HG02571 (cell line): Measurements from ENCODE around the gene HIC2.
"Not testable (repeated sequence)": the region's sequence is repeated elsewhere in the genome, so short reads cannot be mapped to it uniquely, and the experiment has no call there.

ENCODE experiments used
- ATAC-seq: cut with Tn5 transposase; IDR thresholded peaks from one replicate; pipeline ENCODE4 v1.9.1; 2021; ENCODE audit warnings: mild to moderate bottlenecking, moderate library complexity; ENCODE audit not compliant: unreplicated experiment

Gene HIC2

DNA sequence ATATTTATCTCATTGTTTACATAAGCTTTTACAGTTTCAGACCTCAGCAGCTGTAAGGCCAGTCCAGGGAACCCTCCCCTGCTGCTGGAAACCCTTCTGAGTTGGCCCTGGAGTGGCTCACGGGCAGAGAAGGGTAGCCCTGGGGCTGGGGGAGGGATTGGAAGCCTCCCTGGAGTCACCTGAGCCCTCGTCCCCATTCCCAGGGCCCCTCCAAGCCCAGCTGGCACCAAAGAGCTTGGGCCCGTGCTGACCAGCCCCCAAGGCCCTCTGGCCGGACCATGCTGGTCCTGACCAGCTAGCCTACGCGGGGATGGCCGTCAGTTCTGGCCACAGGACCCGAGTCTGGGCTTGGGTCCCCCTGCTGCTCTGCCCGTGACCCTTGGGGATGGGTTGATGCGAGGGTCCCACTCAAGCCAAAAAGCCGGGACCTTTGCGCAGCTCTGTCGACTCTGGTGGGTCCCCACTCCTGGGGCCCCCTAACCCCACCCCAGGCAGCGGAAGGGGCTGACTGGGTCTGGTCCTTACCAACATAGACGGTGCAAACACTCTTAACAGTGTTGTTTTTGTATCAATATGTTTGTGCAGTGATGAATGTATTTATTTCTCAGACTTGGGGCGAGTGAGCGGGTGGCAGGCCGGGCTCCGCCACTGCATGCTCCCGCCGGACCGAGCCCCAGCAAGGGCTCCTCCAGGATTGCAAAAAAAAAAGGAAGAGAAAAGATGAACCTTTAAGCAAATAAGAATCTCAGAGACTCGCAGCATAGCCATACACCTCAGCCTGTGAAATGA lies 32.6 kb downstream of the HIC2 start:
- no peak for ATAC-seq

DNA sequence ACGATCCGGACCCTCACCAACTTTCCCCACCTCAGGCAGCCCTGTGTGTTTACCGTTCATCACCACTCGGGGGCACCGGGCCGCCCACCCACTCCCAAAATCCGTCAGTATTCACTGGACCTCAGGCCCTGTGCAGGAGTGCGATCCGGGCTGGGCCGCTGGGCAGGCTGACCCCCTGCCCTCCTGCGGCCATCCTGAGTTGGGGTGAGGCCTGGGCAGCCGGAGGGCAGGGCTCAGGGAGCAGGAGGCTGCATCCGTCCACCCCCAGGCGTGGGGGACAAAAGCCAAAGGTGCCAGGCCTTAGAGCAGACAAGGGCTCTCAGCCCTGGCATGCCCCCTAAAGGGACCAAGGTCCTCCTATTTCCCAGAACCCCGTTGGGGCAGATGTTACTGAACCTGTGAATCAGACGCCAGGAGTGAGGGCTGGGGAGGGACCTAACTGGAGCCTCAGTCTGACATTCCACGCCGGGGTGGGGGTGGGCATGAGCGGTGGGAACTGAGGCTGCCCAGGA lies 33.2 kb downstream of the HIC2 start:
- ATAC-seq: no peak

DNA sequence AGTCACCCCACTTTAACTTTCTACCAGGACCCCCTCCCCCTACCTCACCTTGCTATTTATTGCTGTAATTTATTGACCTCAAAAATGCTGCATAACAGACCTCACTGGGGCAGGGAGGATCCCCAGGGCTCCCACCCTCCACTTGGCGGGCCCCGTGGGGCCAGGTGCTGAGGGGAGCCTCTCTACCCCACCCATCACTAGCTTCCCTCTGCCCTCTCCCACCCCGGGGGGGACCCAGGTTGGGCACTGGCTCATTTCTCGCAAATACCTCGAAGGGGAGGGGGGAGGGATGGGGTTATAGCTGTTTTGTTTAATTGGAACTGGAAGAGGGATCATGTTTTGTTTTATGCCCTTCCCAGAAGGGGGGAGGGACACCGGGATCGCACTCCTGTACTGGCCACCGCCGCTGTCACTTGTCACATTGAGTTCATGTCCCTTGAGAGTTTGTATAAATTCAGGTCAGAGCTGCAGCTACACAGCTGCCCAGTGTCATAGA lies 33.7 kb downstream of the HIC2 start:
- no peak for ATAC-seq

DNA sequence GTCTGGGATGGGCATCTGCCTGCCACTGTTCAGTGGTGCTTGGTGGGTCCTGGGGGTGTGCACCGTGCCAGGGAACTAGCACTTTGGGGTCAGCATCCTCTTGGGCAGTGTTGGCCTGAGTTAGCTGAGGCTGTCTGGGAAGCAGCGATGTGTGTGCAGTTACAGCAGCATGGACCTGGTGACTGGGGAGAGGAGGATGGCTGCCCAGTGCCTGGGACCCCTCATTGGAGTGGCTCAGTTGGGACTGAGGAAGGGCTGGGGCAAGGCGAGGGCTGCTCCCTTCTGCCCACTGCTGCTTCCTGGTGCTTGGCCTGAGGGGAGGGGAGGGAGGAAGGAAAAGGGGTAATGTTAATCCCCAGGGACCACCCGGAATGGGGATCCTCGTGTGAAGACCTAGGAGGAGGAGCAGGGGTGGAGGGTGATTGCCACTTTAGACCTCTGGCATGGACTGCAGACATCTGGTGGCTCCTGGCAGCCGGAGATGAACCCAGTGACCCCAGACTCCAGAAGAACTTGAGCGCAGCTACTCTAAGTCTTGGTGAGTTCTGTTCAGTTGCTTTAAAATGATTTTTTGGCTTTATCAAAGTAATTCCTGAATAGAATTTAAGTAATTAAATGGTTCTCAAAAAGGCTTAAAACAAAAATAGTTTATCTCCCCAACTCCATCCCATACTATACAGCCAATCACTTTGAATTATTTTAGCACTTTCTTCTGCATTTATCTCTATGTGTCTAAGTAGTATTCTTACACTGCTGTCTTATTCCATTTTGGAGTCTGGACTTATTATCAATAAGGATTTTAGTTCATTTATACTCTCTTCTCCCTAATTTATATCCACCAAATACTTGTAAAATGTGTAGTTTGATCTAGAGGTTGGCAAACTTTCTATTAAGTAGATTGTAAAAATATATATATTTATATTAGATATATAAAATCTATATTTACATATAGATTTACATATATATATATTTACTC lies 34.7 kb downstream of the HIC2 start:
- no peak for ATAC-seq

DNA sequence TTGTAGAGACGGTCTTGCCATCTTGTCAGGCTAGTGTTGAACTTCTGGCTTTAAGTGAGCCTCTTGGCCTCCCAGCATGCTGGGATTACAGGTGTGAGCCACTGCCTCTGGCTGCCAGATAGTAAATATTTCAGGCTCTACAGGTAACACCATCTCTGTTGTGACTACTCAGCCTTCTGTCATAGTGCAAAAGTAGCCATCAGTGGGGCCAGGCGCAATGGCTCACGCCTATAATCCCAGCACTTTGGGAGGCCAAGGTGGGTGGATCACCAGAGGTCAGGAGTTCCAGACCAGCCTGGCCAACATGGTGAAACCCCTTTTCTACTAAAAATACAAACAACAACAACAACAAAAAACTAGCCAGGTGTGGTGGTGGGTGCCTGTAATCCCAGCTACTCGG lies 35.5 kb downstream of the HIC2 start:
- not testable (repeated sequence) for ATAC-seq

DNA sequence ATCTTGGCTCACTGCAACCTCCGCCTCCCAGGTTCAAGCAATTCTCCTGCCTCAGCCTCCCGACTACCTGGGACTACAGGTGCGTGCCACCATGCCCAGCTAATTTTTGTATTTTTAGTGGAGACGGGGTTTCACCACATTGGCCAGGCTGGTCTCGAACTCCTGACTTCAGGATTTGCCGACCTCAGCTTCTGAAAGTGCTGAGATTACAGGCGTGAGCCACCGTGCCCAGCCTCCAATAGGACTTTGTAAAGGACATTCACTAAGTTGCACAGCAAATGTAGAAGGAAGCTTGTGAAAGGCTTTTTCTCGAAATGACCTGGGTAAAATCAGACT lies 37.8 kb downstream of the HIC2 start:
- ATAC-seq: not testable (repeated sequence)

DNA sequence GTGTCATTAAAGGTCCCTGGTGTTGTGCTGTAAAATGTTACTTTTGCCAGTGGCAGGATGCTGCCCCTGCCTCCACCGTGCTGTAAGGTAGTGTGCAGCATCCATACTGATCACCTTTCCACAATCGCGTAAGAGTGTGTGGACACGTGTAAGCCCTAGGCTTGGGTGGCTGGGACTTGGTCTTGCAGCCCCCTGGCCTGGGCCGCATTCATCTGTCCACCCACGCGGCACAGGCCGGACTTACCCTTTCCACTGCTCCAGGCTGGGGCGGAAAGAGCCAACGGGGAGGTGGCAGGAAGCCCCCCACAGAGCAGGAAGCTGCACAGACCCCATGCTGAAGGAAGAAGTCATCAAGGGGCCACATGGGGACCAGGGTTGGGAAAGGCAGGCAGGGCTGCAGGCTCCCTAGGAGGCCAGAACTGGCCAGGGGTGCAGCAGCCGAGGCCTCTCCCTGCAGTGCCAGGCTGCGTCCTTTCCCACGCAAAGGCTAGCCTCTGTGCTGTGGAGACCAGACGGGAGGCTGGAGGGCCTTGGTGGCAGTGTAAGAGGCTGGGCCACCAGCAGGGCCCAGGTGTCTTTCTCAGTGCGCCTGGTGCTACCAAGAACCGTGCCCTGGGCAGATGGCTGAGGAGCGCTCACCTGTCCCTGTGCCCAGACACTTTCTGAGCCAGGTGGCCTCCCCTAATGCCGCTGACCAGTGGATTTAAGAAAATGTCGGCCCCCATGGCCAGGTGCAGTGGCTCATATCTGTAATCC lies 38.3 kb downstream of the HIC2 start:
- ATAC-seq: no peak

DNA sequence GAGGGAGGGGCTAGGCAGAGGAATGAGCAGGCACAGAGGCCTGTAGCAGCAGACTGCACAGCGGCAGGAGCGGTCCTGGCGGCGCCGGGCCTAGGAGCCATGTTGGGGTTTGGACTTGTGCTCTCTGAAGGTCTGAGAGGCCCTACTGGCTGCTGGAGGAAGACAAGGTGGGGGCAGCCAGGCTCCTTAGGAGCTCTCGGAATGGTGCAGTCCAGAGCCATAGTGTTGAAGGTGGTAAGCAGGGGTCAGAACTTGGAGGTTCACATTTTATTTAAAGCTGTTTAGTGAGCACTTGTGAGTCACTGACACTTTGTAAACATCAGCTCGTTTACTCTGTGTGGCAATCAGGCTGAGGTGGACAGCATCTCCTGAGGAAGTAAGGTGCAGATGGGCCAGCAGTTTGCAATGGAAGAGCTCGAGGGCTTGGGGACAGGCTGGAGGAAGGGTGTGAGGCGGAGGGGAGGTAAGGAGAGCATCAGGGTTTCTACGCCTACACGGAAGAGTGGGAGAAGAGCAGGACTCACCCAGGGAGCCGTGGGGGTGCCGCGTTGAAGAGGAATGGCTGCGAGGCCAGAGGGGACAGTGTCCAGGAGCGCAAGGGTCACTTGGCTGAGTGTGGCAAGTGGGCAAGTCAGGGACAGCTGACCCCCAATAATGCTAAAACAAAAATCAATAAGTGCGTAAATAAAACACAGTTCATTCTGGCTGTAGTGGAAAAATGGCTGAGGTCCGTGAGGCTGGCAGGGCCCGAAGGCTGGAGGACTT lies 40.0 kb downstream of the HIC2 start:
- ATAC-seq: no peak

DNA sequence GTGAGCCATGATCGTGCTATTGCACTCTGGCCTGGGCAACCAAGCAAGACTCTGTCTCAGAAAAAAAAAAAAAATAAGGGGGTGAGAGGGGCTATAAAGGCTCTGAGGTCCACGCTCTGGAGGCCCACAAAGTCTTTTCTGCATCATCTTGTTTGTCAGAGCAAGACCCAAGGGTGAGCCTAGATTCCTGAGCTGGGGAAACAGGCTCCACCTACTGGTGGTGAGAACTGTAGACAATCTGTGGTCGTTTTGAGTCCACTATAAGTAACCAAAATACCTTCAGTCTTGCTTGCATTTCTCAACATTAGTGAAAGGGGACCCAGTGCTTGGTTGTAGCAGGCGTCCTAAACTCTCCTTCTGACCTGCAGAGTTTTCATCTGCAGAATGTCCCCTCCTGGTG lies 45.5 kb downstream of the HIC2 start:
- not testable (repeated sequence) for ATAC-seq

DNA sequence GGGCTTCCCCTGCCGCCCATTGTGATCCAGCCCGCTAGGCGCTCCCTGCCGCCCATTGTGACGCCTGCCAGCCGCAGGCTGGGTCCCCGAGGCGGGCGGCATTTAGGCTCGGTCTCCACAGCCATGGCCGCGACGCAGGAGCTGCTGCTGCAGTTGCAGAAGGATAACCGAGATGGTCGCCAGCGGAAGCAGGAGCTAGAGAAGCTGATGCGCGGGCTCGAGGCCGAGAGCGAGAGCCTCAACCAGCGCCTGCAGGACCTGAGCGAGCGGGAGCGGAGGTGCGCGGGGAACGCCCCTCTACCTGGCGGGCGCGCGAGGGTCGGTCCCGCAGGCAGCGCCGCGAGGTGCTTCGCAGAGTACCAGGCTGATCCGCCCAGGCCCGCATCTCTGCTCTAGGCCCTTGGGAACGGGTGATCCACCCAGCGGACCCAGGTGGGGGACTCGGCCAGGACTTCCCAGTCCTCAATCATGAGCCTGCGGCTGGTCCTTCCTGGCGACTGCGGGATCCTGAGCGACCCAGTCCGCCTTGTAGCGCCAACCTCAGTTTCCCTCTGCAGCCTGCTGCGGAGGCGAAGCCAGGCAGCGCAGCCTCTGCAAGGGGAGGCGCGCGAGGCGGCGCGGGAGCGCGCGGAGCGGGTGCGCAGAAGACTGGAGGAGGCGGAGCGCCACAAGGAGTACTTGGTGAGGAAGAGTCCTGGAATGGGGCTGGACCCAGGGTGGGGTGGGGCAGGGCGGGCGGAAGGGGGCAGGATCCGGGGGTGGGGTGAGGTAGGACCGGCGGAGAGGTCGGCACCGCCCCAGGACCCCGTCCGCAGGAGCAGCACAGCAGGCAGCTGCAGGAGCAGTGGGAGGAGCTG lies 50.4 kb downstream of the HIC2 start, which contains the start of gene TMEM191C:
TSS of gene TMEM191C (plus strand) at position 51 of the 857 bp plus-strand sequence. CDS start at position 124, 73 bp downstream.
- ATAC-seq: peak; percentile 18

DNA sequence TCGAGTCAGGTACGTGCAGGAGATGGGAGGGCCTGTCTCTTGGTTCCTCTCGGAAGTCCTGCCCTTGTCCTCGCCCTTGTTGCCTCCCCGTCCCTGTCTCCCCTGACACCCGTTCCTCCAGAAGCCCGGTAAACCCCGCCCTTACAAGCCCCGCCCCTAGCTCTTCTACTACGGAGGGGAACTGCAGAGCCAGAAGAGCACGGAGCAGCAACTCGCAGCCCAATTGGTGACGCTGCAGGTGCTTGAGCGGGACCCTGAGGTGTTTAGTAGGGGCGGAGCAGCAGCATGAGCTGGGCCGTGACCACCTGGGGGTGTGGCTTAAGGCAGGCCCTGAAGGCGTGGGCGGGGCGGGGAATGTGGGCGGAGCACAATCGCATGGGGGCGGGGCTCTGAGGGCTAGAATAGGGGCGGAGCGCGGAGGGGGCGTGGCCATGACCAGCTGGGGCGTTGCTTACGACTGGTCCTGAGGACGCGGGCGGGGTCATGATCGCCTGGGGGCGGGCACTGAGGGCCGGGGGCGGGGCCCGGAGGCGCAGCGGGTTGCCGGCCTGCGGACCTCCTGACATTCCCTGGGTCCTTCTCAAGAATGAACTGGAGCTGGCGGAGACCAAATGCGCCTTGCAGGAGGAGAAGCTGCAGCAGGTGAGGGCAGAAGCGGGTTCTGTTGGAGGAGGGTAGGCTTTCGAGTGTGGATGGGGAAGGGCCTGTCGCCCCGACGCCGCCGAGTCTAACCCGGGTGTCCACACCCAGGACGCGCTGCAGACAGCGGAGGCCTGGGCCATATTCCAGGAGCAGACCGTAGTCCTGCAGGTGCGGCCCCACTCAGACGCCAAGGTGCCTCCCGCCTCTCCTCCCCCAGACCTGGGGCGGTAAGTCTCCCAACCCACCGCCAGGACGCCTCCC lies 51.3 kb downstream of the HIC2 start:
- peak; percentile 76 for ATAC-seq

DNA sequence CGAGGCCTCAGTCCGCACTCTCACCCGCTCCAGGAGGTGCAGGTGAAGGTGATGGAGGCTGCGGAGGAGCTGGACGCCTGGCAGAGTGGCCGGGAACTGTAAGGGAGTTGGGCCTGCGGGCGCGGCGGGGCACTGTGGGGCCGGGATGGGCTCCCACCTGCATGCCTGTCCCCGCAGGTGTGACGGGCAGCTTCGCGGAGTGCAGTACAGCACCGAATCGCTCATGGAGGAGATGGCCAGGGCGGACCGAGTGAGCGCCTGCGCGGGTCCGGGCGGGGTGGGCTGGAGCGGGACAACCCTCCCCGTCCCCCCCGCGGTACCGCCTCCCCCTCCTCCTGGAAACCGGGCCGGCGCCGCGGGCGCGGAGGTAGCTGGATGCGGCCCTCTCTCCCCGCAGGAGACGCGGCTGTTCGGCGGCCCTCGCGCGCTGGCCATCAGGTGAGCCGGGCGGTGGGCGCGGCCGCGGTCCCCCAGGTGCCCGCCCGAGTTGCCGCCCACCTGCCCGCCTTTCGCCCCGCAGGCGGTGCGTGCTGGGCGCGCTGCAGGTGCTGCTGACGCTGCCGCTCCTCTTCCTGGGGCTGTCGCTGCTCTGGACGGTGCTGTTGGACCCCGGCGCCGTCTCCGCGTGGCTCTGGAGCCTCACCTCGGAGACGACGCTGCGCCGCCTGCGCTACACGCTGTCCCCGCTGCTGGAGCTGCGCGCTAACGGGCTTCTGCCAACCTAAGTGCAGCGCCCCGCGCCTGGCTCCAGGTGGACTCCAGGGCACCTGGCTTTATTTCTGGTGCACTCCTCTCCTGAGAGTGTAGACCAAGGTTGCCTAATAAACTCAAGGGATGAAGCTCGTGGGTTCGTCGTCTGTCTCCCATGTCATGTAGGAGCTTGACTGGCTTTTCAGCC lies 52.2 kb downstream of the HIC2 start:
- not testable (repeated sequence) for ATAC-seq

DNA sequence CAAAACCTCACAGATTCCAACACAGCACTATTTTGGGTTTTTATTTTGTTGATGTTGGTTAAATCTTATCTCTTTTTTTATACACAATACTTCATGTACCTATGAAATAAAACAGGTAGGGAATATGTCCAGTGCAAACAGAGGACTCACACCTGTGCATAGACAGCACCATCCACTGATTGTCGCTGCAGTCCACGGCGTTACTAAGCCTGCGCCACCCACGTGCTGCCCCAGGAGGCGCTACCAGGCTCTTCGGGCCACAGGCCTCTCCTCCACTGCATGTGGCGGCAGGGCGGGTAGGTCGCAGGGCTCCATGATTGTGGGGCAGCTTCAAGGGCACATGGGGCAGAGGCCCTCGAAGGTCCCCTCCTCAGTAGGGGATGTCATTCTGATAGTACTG lies 55.8 kb downstream of the HIC2 start:
- not testable (repeated sequence) for ATAC-seq

DNA sequence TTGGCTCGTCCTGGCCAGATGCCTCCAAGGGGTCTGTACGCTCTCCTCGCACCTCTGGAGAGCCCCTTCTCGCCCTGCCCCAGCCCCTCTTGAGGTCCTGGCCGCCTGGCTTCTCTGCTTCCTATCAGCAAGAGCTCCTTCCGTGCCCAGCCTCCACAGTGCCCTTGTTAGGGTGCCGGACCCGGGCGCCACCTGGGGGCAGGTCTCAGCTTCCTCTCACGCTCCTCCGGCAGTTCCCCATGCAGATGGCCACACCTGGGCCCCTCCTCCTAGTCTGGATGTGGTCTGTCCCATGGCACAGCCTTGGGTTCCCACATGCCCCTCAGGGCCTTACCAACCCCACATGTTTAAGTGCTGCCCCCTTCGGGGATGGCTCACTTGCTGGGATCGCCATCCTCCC lies 56.5 kb downstream of the HIC2 start:
- not testable (repeated sequence) for ATAC-seq

DNA sequence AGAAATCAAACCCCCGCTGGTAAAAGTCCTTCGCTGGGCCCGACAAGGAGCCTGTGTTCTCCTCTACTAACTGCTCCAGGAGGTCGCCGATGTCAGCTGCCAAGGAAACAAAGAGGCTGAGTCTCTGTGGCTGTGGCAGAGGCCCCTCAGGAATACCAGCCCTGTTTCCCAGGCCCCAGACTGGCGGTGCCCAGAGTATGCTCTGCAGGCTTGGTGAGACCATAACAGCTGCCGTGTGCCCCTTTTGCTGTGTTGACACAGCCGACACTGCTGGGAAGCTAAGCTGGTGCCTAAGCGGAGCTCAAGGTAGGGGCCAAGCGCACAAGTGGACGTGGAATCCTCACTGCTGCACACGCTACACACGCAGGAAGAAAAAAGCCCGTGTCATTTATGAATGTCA lies 66.9 kb downstream of the HIC2 start:
- not testable (repeated sequence) for ATAC-seq

DNA sequence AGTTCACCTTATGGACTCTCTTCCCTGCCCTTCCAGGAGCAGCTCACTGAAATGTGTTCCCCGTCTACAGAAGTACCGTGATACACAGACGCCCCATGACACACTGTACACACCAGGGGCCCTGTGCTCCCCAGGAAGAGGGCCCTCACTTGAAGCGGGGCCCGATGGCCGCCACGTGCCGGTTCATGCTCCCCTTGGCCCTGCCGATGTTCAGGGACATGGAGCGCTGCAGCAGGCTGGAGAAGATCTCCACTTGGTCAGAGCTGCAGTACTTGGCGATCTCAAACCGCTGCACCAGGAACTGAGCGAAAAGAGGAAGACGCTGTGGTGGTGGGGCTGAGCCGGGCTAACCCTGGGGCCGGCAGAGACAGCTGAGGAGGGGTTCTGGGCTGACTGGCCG lies 70.6 kb downstream of the HIC2 start:
- ATAC-seq: not testable (repeated sequence)

DNA sequence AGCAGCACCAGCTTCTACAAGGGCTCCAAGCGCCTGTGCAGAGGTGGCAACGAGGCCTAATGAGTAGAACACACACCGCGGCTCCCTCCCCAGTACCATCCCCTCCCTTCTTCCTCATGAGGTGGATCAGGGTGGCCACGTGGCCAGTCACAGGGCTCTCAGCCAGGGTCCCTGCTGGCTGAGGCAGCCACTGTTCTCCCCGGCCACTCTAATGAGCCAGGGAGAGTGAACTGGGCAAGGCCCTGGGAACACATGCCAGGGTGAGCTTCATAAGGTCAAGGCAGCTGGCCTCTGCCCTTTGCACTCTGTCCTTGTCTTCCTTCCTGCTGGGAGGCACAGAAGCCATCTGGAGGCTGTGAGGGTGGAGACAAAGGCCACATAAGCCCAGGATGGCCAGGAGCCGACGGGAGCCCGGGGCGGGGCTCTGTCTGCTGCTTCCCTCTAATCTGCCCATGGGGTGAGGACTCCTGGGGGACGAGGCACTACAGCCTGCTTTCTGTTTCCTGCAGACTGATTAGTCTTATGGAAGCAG lies 72.0 kb downstream of the HIC2 start:
- ATAC-seq: not testable (repeated sequence)
